NCI-H1105 treated with DMSO at 0.1 percent for 48 hours (cell line): Measurements from ENCODE around the gene TARP.
"Not testable (repeated sequence)": the region's sequence is repeated elsewhere in the genome, so short reads cannot be mapped to it uniquely, and the experiment has no call there.

Experiments
- DNase-seq: peaks from one replicate; lab custom pipeline; 2025; lab: John Stamatoyannopoulos, UW

Gene TARP

GRCh38 chr7:38262026-38262425 lies 11.4 kb downstream of the TARP start:
- not testable (repeated sequence) for DNase-seq

GRCh38 chr7:38261601-38262000 lies 11.8 kb downstream of the TARP start:
- DNase-seq: not testable (repeated sequence)

- not testable (repeated sequence) for DNase-seq
Measured at GRCh38 chr7:38259157-38259556, 14.3 kb downstream of the TARP start.

- no peak for DNase-seq
Measured at GRCh38 chr7:38257350-38257677, 16.1 kb downstream of the TARP start.

- not testable (repeated sequence) for DNase-seq
Measured at GRCh38 chr7:38249849-38250248, 23.6 kb downstream of the TARP start.

DNA sequence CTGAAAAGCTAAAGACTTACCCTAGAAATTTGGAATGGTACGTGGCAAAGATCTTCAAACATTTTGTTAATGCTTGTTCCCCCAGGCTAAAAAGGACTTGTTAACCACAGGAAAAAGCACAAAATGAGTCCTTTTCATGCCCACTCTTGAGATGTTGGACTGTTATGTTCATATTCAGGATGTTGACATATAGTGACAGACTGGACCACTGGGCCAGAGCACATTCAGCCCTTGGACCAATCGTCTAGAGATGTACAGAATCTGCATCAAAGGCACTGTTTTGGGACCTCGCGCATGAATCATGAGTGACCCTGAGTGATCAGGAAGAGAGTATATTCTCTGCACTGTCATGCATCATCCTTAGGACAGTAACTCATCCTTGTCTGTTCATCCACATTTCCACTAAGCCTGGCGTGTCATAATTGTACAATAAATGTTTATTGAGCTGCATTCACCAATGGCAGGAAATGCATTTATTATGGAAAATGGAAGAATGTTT lies 25.3 kb downstream of the TARP start:
- DNase-seq: no peak

DNA sequence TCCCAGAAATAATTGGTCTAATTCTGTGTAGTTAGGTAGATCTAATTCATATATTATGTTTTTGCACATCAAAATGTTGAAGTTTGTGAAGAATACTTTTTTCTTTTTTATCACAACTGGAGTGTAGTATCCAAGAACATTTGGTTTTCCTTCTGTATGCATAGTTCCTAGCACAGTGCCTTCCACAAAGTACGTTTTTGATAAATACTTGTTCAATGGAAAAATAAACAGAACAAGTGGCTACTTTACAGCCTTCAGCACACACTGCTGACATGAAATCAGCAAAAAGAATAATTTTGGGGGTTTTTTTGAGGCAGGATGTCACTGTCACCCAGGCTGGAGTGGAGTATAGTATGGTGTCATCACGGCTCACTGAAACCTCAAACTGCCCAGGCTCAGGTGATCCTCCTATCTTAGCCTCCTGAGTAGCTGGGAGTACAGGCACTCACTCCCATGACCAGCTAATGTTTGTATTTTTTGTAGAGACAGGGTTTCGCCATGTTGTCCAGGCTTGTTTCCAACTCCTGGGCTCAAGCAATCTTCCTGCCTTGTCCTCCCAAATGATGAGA lies 27.9 kb downstream of the TARP start:
- DNase-seq: no peak

DNA sequence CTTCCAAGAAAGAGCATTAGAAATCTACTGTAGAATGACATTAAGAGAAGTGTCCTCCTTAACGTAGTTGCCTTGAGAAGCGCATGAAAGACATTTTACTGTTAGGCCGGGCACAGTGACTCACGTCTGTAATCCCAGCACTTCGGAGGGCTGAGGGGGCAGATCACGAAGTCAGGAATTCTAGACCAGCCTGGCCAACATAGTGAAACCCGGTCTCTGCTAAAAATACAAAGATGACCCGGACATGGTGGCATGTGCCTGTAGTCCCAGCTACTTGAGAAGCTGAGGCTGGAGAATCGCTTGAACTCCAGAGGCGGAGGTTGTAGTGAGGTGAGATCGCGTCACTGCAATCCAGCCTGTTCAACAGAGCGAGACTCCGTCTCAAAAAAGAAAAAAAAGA lies 28.9 kb downstream of the TARP start:
- DNase-seq: no peak

GRCh38 chr7:38243345-38243744 lies 30.1 kb downstream of the TARP start:
- not testable (repeated sequence) for DNase-seq

DNA sequence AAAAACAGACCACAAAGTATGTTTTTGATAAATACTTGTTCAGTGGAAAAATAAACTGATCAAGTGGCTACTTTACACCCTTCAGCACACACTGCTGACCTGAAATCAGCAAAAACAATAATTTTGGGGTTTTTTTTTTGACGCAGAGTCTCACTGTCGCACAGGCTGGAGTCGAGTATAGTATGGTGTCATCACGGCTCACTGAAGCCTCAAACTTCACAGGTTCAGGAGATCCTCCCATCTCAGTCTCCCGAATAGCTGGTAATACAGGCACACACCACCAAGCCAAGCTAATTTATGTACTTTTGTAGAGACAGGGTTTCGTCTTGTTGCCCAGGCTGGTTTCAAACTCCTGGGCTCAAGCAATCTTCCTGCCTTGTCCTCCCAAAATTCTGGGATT lies 30.6 kb downstream of the TARP start:
- DNase-seq: no peak

DNA sequence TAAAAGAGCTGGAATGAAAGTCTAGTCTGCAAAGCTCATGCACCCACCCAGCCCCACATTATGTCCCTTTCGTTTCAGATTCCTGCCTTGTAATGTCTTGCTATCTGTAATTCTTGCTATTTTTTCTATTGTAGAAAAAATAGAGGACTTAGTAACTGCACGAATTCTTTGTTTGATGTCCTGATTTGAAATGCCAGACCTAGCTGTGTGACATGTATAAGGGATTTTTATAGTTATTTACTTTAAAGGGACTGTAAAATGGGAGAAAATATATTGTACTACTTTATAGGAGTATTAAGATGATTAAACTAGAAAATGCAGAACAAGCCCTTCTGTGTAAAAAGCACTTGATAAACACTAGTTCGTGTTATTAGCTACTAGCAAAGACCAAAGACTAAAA lies 32.4 kb downstream of the TARP start:
- DNase-seq: no peak

DNA sequence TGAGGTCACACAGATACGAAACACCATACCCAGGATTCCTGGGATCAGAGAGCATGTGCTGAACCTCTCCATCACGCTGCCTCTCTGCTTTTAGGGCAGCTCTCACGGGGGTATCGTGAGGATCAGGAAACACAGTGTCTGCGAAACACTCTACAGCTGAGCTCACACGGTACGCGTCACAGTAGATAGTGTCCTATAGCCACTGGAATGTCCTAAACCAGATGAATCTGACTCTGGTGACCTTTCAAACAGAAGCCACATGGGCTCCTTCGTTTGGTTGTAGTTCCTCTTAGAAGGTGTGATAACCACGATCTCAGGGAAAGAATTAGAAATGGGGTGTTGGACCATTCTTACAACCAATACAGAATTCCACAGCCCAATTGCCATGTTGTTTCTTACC lies 34.3 kb downstream of the TARP start:
- DNase-seq: not testable (repeated sequence)

DNA sequence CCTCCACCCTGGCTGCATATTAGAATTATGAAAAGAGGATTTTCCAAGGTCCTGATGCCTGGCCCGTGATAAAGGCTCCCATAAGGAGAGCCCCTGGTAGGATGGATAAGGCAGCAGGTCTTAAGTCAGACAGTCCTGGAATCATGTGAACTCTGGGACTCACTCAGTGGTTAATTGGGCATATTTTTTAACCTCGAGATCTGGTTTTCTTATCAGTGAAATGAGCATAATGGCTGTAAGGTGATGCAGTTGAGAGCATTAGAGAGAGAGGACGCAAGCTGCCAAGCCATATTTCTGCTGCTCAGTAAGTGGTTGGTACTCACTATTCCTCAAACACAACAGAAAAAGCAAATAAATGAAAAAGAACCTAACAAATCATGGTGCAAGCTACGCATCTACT lies 37.8 kb downstream of the TARP start:
- no peak for DNase-seq

GRCh38 chr7:38234759-38235158 lies 38.7 kb downstream of the TARP start:
- not testable (repeated sequence) for DNase-seq

GRCh38 chr7:38232502-38233366 lies 40.7 kb downstream of the TARP start:
- DNase-seq: no peak

- no peak for DNase-seq
Measured at GRCh38 chr7:38229884-38230642, 43.4 kb downstream of the TARP start.

DNA sequence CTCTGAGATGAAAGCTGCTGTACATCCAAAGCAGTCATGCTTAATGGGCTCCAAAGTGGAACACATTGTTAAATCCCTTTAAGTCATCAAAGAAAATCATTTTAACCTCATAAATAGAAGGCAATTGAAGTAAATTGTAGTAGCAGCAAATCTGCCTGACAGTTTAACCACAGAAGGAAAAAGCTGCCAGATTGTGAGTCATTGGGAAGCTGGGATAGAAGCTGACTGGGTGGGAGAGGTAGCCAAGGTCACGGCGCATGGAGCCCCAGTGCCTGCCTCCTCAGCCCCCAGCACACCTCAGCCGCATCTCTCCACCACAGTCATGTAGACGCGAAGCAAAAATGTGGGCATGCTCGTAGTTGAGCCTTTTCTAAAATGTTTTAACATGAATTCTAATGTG lies 44.0 kb downstream of the TARP start:
- no peak for DNase-seq

DNA sequence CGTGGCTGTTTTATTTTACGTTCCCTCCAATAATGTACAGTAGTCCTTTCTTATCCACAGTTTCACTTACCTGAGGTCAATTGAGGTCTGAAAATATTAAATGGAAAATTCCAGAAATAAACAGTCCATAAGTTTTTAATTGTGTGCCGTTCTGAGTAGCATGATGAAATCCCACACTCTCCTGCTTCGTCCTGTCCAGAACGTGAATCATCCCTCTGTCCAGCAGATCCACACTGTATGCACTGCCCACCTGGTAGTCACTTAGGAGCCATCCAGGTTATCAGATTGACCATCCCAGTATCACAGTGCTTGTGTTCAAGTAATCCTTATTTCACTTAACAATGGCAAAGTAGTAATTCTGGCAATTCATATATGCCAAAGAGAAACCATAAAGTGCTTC lies 49.0 kb downstream of the TARP start:
- no peak for DNase-seq

DNA sequence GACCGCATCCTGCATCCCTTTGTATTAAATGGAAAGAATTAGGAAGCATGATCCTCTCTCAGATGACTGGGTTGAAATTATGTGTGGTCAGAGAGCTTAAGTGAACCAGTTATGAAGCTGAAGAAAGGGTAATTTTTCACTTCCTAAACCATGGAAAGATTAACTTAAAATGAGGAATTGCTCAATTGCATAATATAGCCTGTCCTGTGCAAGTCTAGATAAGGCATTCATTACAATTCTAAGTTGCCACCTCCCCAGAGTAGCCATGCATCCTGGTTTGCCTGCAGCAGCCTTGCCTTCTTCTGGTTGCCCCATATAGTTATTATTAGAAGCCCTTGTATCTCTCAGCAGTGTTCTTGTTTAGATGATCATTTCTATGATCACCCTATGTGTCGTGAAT lies 50.1 kb downstream of the TARP start:
- DNase-seq: no peak

- DNase-seq: peak; percentile 50
Measured at GRCh38 chr7:38222481-38223096, 50.8 kb downstream of the TARP start.

DNA sequence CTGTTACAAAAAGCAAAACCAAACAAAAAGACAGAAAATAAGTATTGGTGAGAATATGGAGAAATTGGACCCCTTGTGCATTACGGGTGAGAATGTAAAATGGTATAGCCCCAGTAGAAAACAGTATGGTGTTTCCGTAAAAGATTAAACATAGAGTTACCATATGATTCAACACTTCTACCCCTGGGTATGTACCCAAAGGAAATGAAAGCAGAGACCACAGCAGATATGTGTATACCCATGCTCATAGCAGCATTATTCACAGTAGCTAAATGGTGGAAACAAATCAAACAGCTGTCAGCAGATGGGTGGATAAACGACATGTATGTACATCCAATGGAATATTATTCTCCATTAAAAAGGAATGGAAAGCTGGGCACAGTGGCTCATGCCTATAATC lies 53.0 kb downstream of the TARP start:
- no peak for DNase-seq

- no peak for DNase-seq
Measured at GRCh38 chr7:38217672-38218071, 55.8 kb downstream of the TARP start.
